Erythroblast (primary cell): Measurements from ENCODE around the gene FAM32A.

Experiments
- GATA1 ChIP-seq: IDR thresholded peaks from 2 replicates; pipeline ENCODE4 v1.6.1; 2011; ENCODE audit warnings: low read depth, mild to moderate bottlenecking, control low read depth, low read length, moderate library complexity
- POLR2A ChIP-seq: IDR thresholded peaks from 2 replicates; pipeline ENCODE4 v1.6.1; 2011; ENCODE audit warnings: mild to moderate bottlenecking, low read length

GRCh38 chr19:16180611-16181010, 4.6 kb upstream of the FAM32A start:
- TF ChIP-seq POLR2A = no peak
- no peak for TF ChIP-seq GATA1
